Endothelial cell of umbilical vein (primary cell): ENCODE data around the gene PIMREG. TPM values are rescaled to one million over a fixed set of nuclear protein-coding genes. Genes with fewer than 3 reads are reported as not detected.
A peak's percentile ranks its signal among the peaks of the same experiment; 100 is the strongest.

Experiments
- BruUV-seq: library from RNA; stranded (reverse); fragments of 400-500 nt; replicated peaks from 2 replicates; lab custom pipeline; 2021; lab: Mats Ljungman, UMichigan
- CTCF ChIA-PET: fragments of 300-600, 350-600 bp; sonication (Branson Sonifier 250); formaldehyde crosslinking; loops from one replicate; lab custom pipeline; 2021; ENCODE audit warnings: antibody characterized with exemption, inconsistent platforms; lab: Charles Lee
- POLR2A ChIA-PET: fragments of 300-600, 350-600 bp; sonication (Branson Sonifier 250); formaldehyde crosslinking; loops from one replicate; lab custom pipeline; 2021; ENCODE audit warnings: antibody characterized with exemption, inconsistent platforms; lab: Charles Lee
- DNase-seq: peaks from one replicate; pipeline ENCODE4 v3.0.0-alpha.2; 2011; ENCODE audit warnings: low read depth, low spot score
- FAIRE-seq: peaks from 2 replicates; lab custom pipeline; 2011; peaks lifted over from hg19 to GRCh38; lab: Jason Lieb, UNC
- H2AFZ ChIP-seq: 2 replicates; pipeline ENCODE4 v1.6.0; 2012; ENCODE audit warnings: low read depth, low read length, control low read depth, inconsistent platforms
- H3K27ac ChIP-seq: 2 replicates; pipeline ENCODE4 v1.5.1; 2011; ENCODE audit warnings: low read depth, mild to moderate bottlenecking, control low read depth, low read length, moderate library complexity; ENCODE audit not compliant: insufficient read depth
- H3K27me3 ChIP-seq, 2 experiments: 2 replicates each; pipeline versions ENCODE4 v1.6.0 to v1.6.1; 2011; ENCODE audit warnings: low read length in 2 of 2, mixed read lengths in 1 of 2; ENCODE audit not compliant: control insufficient read depth in 2 of 2, insufficient read depth in 2 of 2
- H3K36me3 ChIP-seq, 2 experiments: 2 replicates in 1 of 2; 3 replicates in 1 of 2; pipeline ENCODE4 v1.5.1; 2011; ENCODE audit warnings: low read length in 2 of 2, mild to moderate bottlenecking in 1 of 2, moderate library complexity in 1 of 2; ENCODE audit not compliant: control insufficient read depth in 2 of 2, insufficient read depth in 2 of 2; ENCODE audit errors: extremely low read depth in 1 of 2
- H3K4me1 ChIP-seq: 3 replicates; pipeline ENCODE4 v1.5.1; 2011; ENCODE audit warnings: mild to moderate bottlenecking, low read length; ENCODE audit not compliant: control insufficient read depth, insufficient read depth; ENCODE audit errors: extremely low read depth
- H3K4me2 ChIP-seq: 2 replicates; pipeline ENCODE4 v1.6.1; 2011; ENCODE audit warnings: low read length, control low read depth, mixed read lengths; ENCODE audit not compliant: insufficient read depth
- H3K4me3 ChIP-seq, 3 experiments: fragments of 200-600 bp in 1 of 3; sonication (generic), shearing (Covaris generic) in 1 of 3; replicated peaks in 1 of 3; 2 replicates each; pipeline ENCODE4 v1.5.1; 2011 to 2016; ENCODE audit warnings: control low read depth in 3 of 3, low read length in 3 of 3, mild to moderate bottlenecking in 2 of 3, inconsistent platforms in 1 of 3, low read depth in 1 of 3, moderate library complexity in 1 of 3; ENCODE audit not compliant: insufficient read depth in 1 of 3
- H3K79me2 ChIP-seq: 2 replicates; pipeline ENCODE4 v1.6.0; 2012; ENCODE audit warnings: low read length, inconsistent platforms; ENCODE audit not compliant: control insufficient read depth, insufficient read depth
- H3K9ac ChIP-seq: replicated peaks from 2 replicates; pipeline ENCODE3; 2011; ENCODE audit warnings: low read length, control low read depth; ENCODE audit not compliant: insufficient read depth; ENCODE audit errors: extremely low read depth
- H3K9me1 ChIP-seq: replicated peaks from 3 replicates; pipeline ENCODE4 v1.6.0; 2011; ENCODE audit warnings: mild to moderate bottlenecking, low read length; ENCODE audit not compliant: control insufficient read depth, insufficient read depth; ENCODE audit errors: extremely low read depth
- H3K9me3 ChIP-seq: replicated peaks from 2 replicates; pipeline ENCODE4 v1.5.1; 2012; ENCODE audit warnings: low read length, inconsistent platforms; ENCODE audit not compliant: control insufficient read depth, insufficient read depth
- H4K20me1 ChIP-seq: replicated peaks from 2 replicates; pipeline ENCODE3; 2011; ENCODE audit warnings: mild to moderate bottlenecking, low read length; ENCODE audit not compliant: control insufficient read depth, insufficient read depth; ENCODE audit errors: extremely low read depth
- EZH2 ChIP-seq: IDR thresholded peaks from 2 replicates; pipeline ENCODE4 v1.6.1; 2012; ENCODE audit warnings: borderline replicate concordance, low read depth, mild to moderate bottlenecking, moderate library complexity, low read length, inconsistent platforms; ENCODE audit not compliant: severe bottlenecking
- FOS ChIP-seq: IDR thresholded peaks from 2 replicates; pipeline ENCODE4 v1.6.1; 2011; ENCODE audit warnings: mild to moderate bottlenecking, low read length, moderate library complexity, borderline replicate concordance; ENCODE audit not compliant: insufficient read depth
- GATA2 ChIP-seq: IDR thresholded peaks from 2 replicates; pipeline ENCODE4 v1.7.0; 2011; ENCODE audit warnings: low read depth, mild to moderate bottlenecking, moderate library complexity, mixed read lengths, low read length; ENCODE audit not compliant: insufficient read length, insufficient read depth
- JUN ChIP-seq: IDR thresholded peaks from 2 replicates; pipeline ENCODE4 v1.6.1; 2011; ENCODE audit warnings: borderline replicate concordance, low read depth; ENCODE audit not compliant: insufficient read length, insufficient read depth
- MYC ChIP-seq: IDR thresholded peaks from one replicate; pipeline ENCODE4 v1.6.1; 2011; ENCODE audit warnings: mild to moderate bottlenecking, low read depth, low read length
- POLR2A ChIP-seq: IDR thresholded peaks from 2 replicates; pipeline ENCODE4 v1.6.1; 2012; ENCODE audit warnings: low read depth, mild to moderate bottlenecking, control low read depth, low read length
- POLR2AphosphoS5 ChIP-seq: IDR thresholded peaks from 2 replicates; pipeline ENCODE4 v1.6.1; 2012; ENCODE audit warnings: low read depth, mild to moderate bottlenecking, control low read depth, low read length, moderate library complexity; ENCODE audit not compliant: insufficient read depth
- dilution Hi-C: fragments of 300-500 bp; cut with MboI; formaldehyde crosslinking; loops from one replicate; pipeline ENCODE4 v1.15.0; 2019; ENCODE audit warnings: low sequenced_read_pairs; ENCODE audit not compliant: extremely low pct_ligation_motif_present
- intact Hi-C: fragments of 100-400 bp; cut with micrococcal nuclease; formaldehyde crosslinking; loops from one replicate; pipeline ENCODE4 v1.10.0; 2022
- polyA plus RNA-seq, 4 experiments: library from polyadenylated mRNA; depleted of rRNA in 3 of 4; stranded (reverse) in 3 of 4; unstranded in 1 of 4; fragments of >200 nt; gene quantifications; 2 replicates each; pipeline versions ENCODE4 v1.2.1 to v1.2.3, GENCODE V29; 2011 to 2012; ENCODE audit warnings: missing spikeins in 1 of 4
- total RNA-seq: library from RNA; stranded (reverse); gene quantifications from 2 replicates; pipeline ENCODE4 v1.2.3, GENCODE V29; 2021
- TF ChIP-seq, protein P1 (sequence below): IDR thresholded peaks from 2 replicates; pipeline ENCODE4 v1.6.1; 2011; ENCODE audit not compliant: insufficient read depth, insufficient read length
- TF ChIP-seq, protein P2 (sequence below), 2 donors: IDR thresholded peaks; 1 replicate in 1 of 2; 2 replicates in 1 of 2; pipeline ENCODE4 v1.5.1; 2011; ENCODE audit warnings: low read length in 2 of 2, mild to moderate bottlenecking in 2 of 2, moderate library complexity in 2 of 2, control low read depth in 1 of 2, inconsistent platforms in 1 of 2, low read depth in 1 of 2; ENCODE audit not compliant: insufficient read depth in 1 of 2; ENCODE audit errors: extremely low read depth in 1 of 2

PIMREG gene
- total and polyA plus RNA-seq, 2 donors (not counting 3 experiments of a cell fraction or from before 2014, with no cell fraction given) = 26.3 to 37.7 TPM

DNA sequence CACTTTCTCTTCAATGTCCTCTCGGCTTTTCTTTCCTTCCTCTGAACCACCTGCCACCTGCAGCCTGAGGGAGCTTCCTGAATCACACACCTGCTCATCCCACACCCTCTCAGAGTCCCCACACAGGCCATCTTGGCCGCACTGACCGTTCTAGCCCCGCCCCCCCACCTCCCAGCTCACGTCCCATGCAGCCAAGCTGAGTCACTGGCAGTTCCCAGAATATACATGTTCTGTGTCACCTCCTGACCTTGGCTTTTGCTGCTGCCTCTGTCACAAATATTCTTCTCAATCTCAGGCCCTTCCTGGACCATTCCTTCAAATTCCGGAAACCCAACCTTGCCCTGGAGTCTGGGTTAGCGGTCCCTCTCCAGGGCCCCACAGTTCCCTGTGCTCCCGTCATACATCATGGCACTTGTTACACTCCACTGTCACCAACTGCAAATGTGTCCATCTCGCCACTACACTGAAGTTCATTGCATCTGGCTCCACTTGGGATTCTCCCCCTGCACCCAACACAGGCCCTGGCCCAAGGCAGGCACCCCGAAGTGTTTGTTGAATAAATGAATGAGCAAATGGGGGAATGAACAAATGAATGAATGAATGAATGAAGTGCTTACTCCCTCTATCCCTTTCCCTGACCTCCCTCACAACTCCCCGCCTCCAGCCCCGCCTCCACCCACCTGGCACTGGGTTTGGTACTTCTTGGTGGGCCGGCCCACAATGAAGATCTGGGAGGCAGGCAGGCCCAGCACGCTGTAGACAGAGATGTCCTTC, 12.8 kb downstream of the PIMREG start:
- DNase-seq (peak; percentile 41), FAIRE-seq (peak; percentile 74)
- peaks cover 8% of the 10 kb centered on the region for H3K4me1 ChIP-seq
- no peaks in the 10 kb centered on the region for H3K9me3 ChIP-seq
- no peak overlapping the region for H3K9ac ChIP-seq
- TF ChIP-seq, protein P1, sequence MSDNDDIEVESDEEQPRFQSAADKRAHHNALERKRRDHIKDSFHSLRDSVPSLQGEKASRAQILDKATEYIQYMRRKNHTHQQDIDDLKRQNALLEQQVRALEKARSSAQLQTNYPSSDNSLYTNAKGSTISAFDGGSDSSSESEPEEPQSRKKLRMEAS = no peak
- TF ChIP-seq POLR2A (no peak), MYC (no peak), GATA2 (no peak), FOS (peak; percentile 64)
- no peaks in the 10 kb centered on the region for H3K79me2 ChIP-seq
- peak overlapping the region; percentile 29 for H3K27ac ChIP-seq
- POLR2A ChIA-PET = no interaction called here
- intact Hi-C loops = no loop called here
- no peaks in the 10 kb centered on the region for H3K9me1 ChIP-seq
- H3K36me3 ChIP-seq = no peaks in the 10 kb centered on the region
- H3K4me2 ChIP-seq = peak overlapping the region; percentile 12
- no peak overlapping the region for H2AFZ ChIP-seq
- H3K4me3 ChIP-seq = no peak overlapping the region
- no peaks in the 10 kb centered on the region for H4K20me1 ChIP-seq
- H3K27me3 ChIP-seq = peaks cover 0 to 3% of the 10 kb centered on the region in 2 experiments
- dilution Hi-C loops = no loop called here
- no TSS peak for BruUV-seq
- CTCF ChIA-PET = interaction anchor here (1.0 kb wide), 1 partner anchor 14 kb away, joined by 3 read pairs; no protein-coding TSS in a partner anchor

DNA sequence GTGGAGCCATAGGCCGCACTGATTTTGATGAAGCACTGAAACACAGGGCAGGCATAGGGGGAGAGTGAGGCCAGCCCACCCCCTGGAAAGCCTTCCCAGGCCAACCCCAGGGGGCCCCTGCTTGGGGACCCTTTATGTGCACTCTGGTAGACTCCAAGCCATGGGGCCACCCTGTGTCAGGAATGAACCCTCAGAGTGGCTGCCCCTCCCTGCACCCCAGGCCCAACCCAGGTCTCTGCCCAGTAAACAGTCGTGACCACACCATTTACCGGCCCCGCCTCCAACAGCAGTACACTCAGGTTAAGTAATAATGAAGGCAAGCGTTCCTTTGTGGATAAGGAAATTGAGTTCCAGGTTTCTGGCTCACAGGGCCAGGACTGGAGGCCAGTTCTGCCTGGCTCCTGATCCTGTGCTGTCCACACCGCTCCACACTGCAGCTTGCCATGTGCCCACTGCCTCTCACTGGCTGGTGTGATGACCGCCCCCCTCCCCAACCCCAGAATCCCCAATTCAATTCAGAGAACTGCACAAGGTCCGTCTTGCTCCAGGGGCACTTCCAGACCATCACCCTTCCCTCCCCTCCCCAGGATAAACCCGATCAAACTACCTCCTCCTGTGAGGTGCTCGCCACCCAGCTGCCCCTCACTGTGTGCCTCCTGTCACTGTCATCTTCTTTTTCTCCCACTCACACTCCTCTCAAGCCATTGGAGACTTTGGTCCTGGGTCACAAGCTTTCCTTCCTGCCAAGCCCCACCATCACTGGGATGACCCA, 13.6 kb downstream of the PIMREG start:
- ChIA-PET POLR2A (no interaction called here), CTCF (no interaction called here)
- Histone ChIP-seq H3K27ac (no peak overlapping the region), H3K9ac (no peak overlapping the region), H3K9me3 (no peaks in the 10 kb centered on the region), H3K36me3 (no peaks in the 10 kb centered on the region), H3K79me2 (no peaks in the 10 kb centered on the region), H3K4me2 (no peak overlapping the region), H3K27me3 (peaks cover 0 to 3% of the 10 kb centered on the region in 2 experiments), H4K20me1 (no peaks in the 10 kb centered on the region), H3K4me3 (no peak overlapping the region), H2AFZ (no peak overlapping the region), H3K9me1 (no peaks in the 10 kb centered on the region), H3K4me1 (peaks cover 8% of the 10 kb centered on the region)
- TF ChIP-seq FOS = no peak
- TF ChIP-seq POLR2A = no peak
- TF ChIP-seq EZH2 = no peak
- TF ChIP-seq POLR2AphosphoS5 = no peak
- TF ChIP-seq, protein P2, sequence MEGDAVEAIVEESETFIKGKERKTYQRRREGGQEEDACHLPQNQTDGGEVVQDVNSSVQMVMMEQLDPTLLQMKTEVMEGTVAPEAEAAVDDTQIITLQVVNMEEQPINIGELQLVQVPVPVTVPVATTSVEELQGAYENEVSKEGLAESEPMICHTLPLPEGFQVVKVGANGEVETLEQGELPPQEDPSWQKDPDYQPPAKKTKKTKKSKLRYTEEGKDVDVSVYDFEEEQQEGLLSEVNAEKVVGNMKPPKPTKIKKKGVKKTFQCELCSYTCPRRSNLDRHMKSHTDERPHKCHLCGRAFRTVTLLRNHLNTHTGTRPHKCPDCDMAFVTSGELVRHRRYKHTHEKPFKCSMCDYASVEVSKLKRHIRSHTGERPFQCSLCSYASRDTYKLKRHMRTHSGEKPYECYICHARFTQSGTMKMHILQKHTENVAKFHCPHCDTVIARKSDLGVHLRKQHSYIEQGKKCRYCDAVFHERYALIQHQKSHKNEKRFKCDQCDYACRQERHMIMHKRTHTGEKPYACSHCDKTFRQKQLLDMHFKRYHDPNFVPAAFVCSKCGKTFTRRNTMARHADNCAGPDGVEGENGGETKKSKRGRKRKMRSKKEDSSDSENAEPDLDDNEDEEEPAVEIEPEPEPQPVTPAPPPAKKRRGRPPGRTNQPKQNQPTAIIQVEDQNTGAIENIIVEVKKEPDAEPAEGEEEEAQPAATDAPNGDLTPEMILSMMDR (IDR thresholded peaks at IDR 0.05; ENCODE audit: extremely low read depth in 1 of 2, insufficient read depth in 1 of 2, low read depth in 1 of 2, low read length in 2 of 2) = no peak
- no peak for TF ChIP-seq MYC
- TF ChIP-seq GATA2 = no peak
- no peak for TF ChIP-seq JUN
- TF ChIP-seq, protein P1 = no peak
- DNase-seq (no peak), FAIRE-seq (no peak)
- BruUV-seq = no TSS peak
- intact Hi-C loops = no loop called here
- dilution Hi-C loops = no loop called here
